DOHH2 (cell line): ENCODE results near the gene PLSCR3.

Experiments used
- H3F3A ChIP-seq: fragments of 200-600 bp; sonication (generic), shearing (Covaris generic); 2 replicates; pipeline ENCODE4 v1.6.0; 2016; ENCODE audit warnings: antibody characterized with exemption, mild to moderate bottlenecking; ENCODE audit not compliant: control insufficient read depth, insufficient read depth
- H3K27ac ChIP-seq: fragments of 200-600 bp; sonication (generic); 2 replicates; pipeline ENCODE4 v1.5.1; 2014; ENCODE audit warnings: low read depth, mild to moderate bottlenecking, low read length, moderate library complexity
- H3K27me3 ChIP-seq: fragments of 200-600 bp; sonication (generic); 2 replicates; pipeline ENCODE4 v1.6.1; 2014; ENCODE audit warnings: mild to moderate bottlenecking, low read length, mixed read lengths; ENCODE audit not compliant: control insufficient read depth
- H3K36me3 ChIP-seq: fragments of 200-600 bp; sonication (generic); 2 replicates; pipeline ENCODE4 v1.6.1; 2014; ENCODE audit warnings: mild to moderate bottlenecking, low read length, moderate library complexity, mixed read lengths; ENCODE audit not compliant: control insufficient read depth
- H3K4me1 ChIP-seq: fragments of 200-600 bp; sonication (generic); 2 replicates; pipeline ENCODE4 v1.6.1; 2014; ENCODE audit warnings: mild to moderate bottlenecking, low read length, mixed read lengths; ENCODE audit not compliant: control insufficient read depth
- H3K4me2 ChIP-seq: fragments of 200-600 bp; sonication (generic); 2 replicates; pipeline ENCODE4 v1.6.0; 2014; ENCODE audit warnings: mild to moderate bottlenecking, low read length, moderate library complexity
- H3K4me3 ChIP-seq: fragments of 200-600 bp; sonication (generic); 2 replicates; pipeline ENCODE4 v1.5.1; 2014; ENCODE audit warnings: mild to moderate bottlenecking, low read length, mixed read lengths
- H3K79me2 ChIP-seq: fragments of 200-600 bp; sonication (generic); 2 replicates; pipeline ENCODE4 v1.6.1; 2014; ENCODE audit warnings: mild to moderate bottlenecking, low read length, mixed read lengths; ENCODE audit not compliant: control insufficient read depth
- H3K9me2 ChIP-seq: fragments of 200-600 bp; sonication (generic); replicated peaks from 2 replicates; pipeline ENCODE4 v1.6.1; 2014; ENCODE audit warnings: mild to moderate bottlenecking, low read length, mixed read lengths; ENCODE audit not compliant: control insufficient read depth
- H3K9me3 ChIP-seq: fragments of 200-600 bp; sonication (generic); 2 replicates; pipeline ENCODE4 v1.6.1; 2014; ENCODE audit warnings: antibody characterized with exemption, low read length, mixed read lengths; ENCODE audit not compliant: control insufficient read depth, insufficient read depth
- H4K20me1 ChIP-seq: fragments of 200-600 bp; sonication (generic); 2 replicates; pipeline ENCODE4 v1.6.0; 2014; ENCODE audit warnings: low read depth, mild to moderate bottlenecking, antibody characterized with exemption, low read length, moderate library complexity; ENCODE audit not compliant: control insufficient read depth, insufficient read depth
- CTCF ChIP-seq: fragments of 200-600 bp; sonication (generic); IDR thresholded peaks from one replicate; pipeline ENCODE4 v1.5.1; 2014; ENCODE audit warnings: antibody characterized with exemption, mild to moderate bottlenecking, low read depth, low read length; ENCODE audit not compliant: poor library complexity, severe bottlenecking
- EZH2phosphoT487 ChIP-seq: fragments of 200-600 bp; sonication (generic); IDR thresholded peaks from 2 replicates; pipeline ENCODE4 v1.6.1; 2017; ENCODE audit warnings: borderline replicate concordance, mild to moderate bottlenecking, antibody characterized with exemption, low read length, moderate library complexity, mixed read lengths

PLSCR3 gene

GRCh38 chr17:7356072-7356549 lies 38.2 kb downstream of the PLSCR3 start:
- H3K27ac ChIP-seq = no peak overlapping the region
- H3K9me2 ChIP-seq = no peaks in the 10 kb centered on the region
- no peaks in the 10 kb centered on the region for H3K79me2 ChIP-seq
- H3K4me2 ChIP-seq = peak overlapping the region; percentile 34
- H3K9me3 ChIP-seq = no peaks in the 10 kb centered on the region
- H3K4me1 ChIP-seq = peaks cover 19% of the 10 kb centered on the region
- H3K27me3 ChIP-seq = no peaks in the 10 kb centered on the region
- peak; percentile 92 for TF ChIP-seq CTCF
- TF ChIP-seq EZH2phosphoT487 = no peak
- H3K4me3 ChIP-seq = no peak overlapping the region
- no peaks in the 10 kb centered on the region for H4K20me1 ChIP-seq
- 0 out of 2 replicates have a peak, but pooled peaks cover 3% of the 10 kb centered on the region for H3F3A ChIP-seq
- peaks cover 1% of the 10 kb centered on the region for H3K36me3 ChIP-seq

- TF ChIP-seq EZH2phosphoT487 = no peak
- TF ChIP-seq CTCF = no peak
- Histone ChIP-seq H3K79me2 (no peaks in the 10 kb centered on the region), H3K9me2 (no peaks in the 10 kb centered on the region), H3K4me2 (no peak overlapping the region), H3K27ac (no peak overlapping the region), H3K4me3 (no peak overlapping the region), H3K9me3 (no peaks in the 10 kb centered on the region), H3K4me1 (peaks cover 23% of the 10 kb centered on the region), H3K36me3 (peaks cover 5% of the 10 kb centered on the region), H3K27me3 (no peaks in the 10 kb centered on the region), H3F3A (0 out of 2 replicates have a peak, but pooled peaks cover 3% of the 10 kb centered on the region), H4K20me1 (no peaks in the 10 kb centered on the region)
These were observed 38.8 kb downstream of the PLSCR3 start for GRCh38 chr17:7355573-7355972.

- H3K4me3 ChIP-seq = no peak within 1 kb of the TSS
- no peaks in the 10 kb centered on the region for H3K9me3 ChIP-seq
- H3K27ac ChIP-seq = no peak within 1 kb of the TSS
- no peaks in the 10 kb centered on the region for H3K79me2 ChIP-seq
- H3K27me3 ChIP-seq = no peaks in the 10 kb centered on the region
- no peaks in the 10 kb centered on the region for H4K20me1 ChIP-seq
- H3F3A ChIP-seq = 0 out of 2 replicates have a peak, but pooled peaks cover 3% of the 10 kb centered on the region
- H3K4me1 ChIP-seq = peaks cover 23% of the 10 kb centered on the region
- H3K9me2 ChIP-seq = no peaks in the 10 kb centered on the region
- H3K4me2 ChIP-seq = no peak within 1 kb of the TSS
- peaks cover 5% of the 10 kb centered on the region for H3K36me3 ChIP-seq
- TF ChIP-seq CTCF (no peak), EZH2phosphoT487 (no peak)
These were observed 39.3 kb downstream of the PLSCR3 start, which contains the start of gene TMEM95 for GRCh38 chr17:7355053-7355452. Gene TMEM95 (plus strand): TSS chr17:7355156. CDS start chr17:7355205, 49 bp downstream.
